Neural cell (in vitro differentiated cells): ENCODE data around the gene PHLPP2. TPM values are rescaled to one million over a fixed set of nuclear protein-coding genes. Genes with fewer than 3 reads are reported as not detected.
A peak's percentile ranks its signal among the peaks of the same experiment; 100 is the strongest.

Experiments
- H2AFZ ChIP-seq: fragments of 200-600, 300-800 bp; sonication (generic), shearing (Covaris generic); 2 replicates; pipeline ENCODE4 v1.6.0; 2014; ENCODE audit warnings: low read depth, mild to moderate bottlenecking, antibody characterized with exemption, low read length, moderate library complexity
- H3F3A ChIP-seq: fragments of 200-600 bp; shearing (Covaris generic); 2 replicates; pipeline ENCODE4 v1.6.1; 2016; ENCODE audit warnings: mild to moderate bottlenecking, moderate library complexity, mixed read lengths, antibody characterized with exemption, low read length; ENCODE audit not compliant: insufficient read depth, poor library complexity, severe bottlenecking
- H3K27ac ChIP-seq: fragments of 200-600, 300-800 bp; sonication (generic), shearing (Covaris generic); 2 replicates; pipeline ENCODE4 v1.5.1; 2014; ENCODE audit warnings: mild to moderate bottlenecking, low read length, moderate library complexity
- H3K27me3 ChIP-seq: fragments of 300-800, 200-600 bp; sonication (generic), shearing (Covaris generic); 2 replicates; pipeline ENCODE4 v1.6.0; 2014; ENCODE audit warnings: mild to moderate bottlenecking, low read depth, low read length, moderate library complexity; ENCODE audit not compliant: insufficient read depth
- H3K36me3 ChIP-seq: fragments of 300-800, 200-600 bp; sonication (generic), shearing (Covaris generic); 2 replicates; pipeline ENCODE4 v1.5.1; 2014; ENCODE audit warnings: mild to moderate bottlenecking, antibody characterized with exemption, low read length, moderate library complexity; ENCODE audit not compliant: insufficient read depth
- H3K4me2 ChIP-seq: fragments of 300-800, 200-600 bp; sonication (generic), shearing (Covaris generic); 2 replicates; pipeline ENCODE4 v1.6.0; 2014; ENCODE audit warnings: mild to moderate bottlenecking, low read length
- H3K4me3 ChIP-seq: fragments of 300-800, 200-600 bp; sonication (generic), shearing (Covaris generic); 2 replicates; pipeline ENCODE4 v1.5.1; 2014; ENCODE audit warnings: mild to moderate bottlenecking, low read length, moderate library complexity
- H3K79me2 ChIP-seq: fragments of 200-600 bp; shearing (Covaris generic); replicated peaks from 2 replicates; pipeline ENCODE4 v1.6.0; 2014; ENCODE audit warnings: mild to moderate bottlenecking, low read length, moderate library complexity; ENCODE audit not compliant: insufficient read depth
- H3K9ac ChIP-seq: fragments of 300-800, 200-600 bp; sonication (generic), shearing (Covaris generic); 2 replicates; pipeline ENCODE4 v1.6.1; 2016; ENCODE audit warnings: mild to moderate bottlenecking, low read length, mixed read lengths
- H3K9me2 ChIP-seq: fragments of 200-600 bp; shearing (Covaris generic); 2 replicates; pipeline ENCODE4 v1.6.1; 2016; ENCODE audit warnings: mild to moderate bottlenecking, low read length, mixed read lengths; ENCODE audit not compliant: insufficient read depth
- H3K9me3 ChIP-seq: fragments of 200-600, 300-800 bp; sonication (generic), shearing (Covaris generic); 2 replicates; pipeline ENCODE4 v1.6.1; 2016; ENCODE audit warnings: mild to moderate bottlenecking, mixed run types, low read length, moderate library complexity, mixed read lengths
- H4K20me1 ChIP-seq: fragments of 200-600 bp; shearing (Covaris generic); 2 replicates; pipeline ENCODE4 v1.6.1; 2016; ENCODE audit warnings: mild to moderate bottlenecking, mixed run types; ENCODE audit not compliant: insufficient read depth
- EP300 ChIP-seq: fragments of 450-650 bp; conservative IDR thresholded peaks from 2 replicates; pipeline ENCODE4 v1.6.1; 2014; ENCODE audit warnings: antibody characterized with exemption, mild to moderate bottlenecking, moderate library complexity; ENCODE audit not compliant: poor library complexity, severe bottlenecking
- EZH2 ChIP-seq: fragments of 200-600, 300-800 bp; shearing (Covaris generic), sonication (generic); IDR thresholded peaks from 2 replicates; pipeline ENCODE4 v1.6.1; 2014; ENCODE audit warnings: antibody characterized with exemption, low read length, borderline replicate concordance, mild to moderate bottlenecking; ENCODE audit not compliant: insufficient read depth, poor library complexity, severe bottlenecking
- MXI1 ChIP-seq: fragments of 450-650 bp; conservative IDR thresholded peaks from 2 replicates; pipeline ENCODE4 v1.6.1; 2014; ENCODE audit warnings: antibody characterized with exemption, mild to moderate bottlenecking; ENCODE audit not compliant: poor library complexity, severe bottlenecking
- POLR2AphosphoS5 ChIP-seq: IDR thresholded peaks from 2 replicates; pipeline ENCODE4 v1.6.1; 2012
- RAD21 ChIP-seq: fragments of 450-650 bp; conservative IDR thresholded peaks from 2 replicates; pipeline ENCODE4 v1.6.1; 2014; ENCODE audit warnings: antibody characterized with exemption, mild to moderate bottlenecking, moderate library complexity
- SMC3 ChIP-seq: fragments of 450-650 bp; conservative IDR thresholded peaks from 2 replicates; pipeline ENCODE4 v1.6.1; 2014; ENCODE audit warnings: antibody characterized with exemption, mild to moderate bottlenecking, moderate library complexity; ENCODE audit not compliant: poor library complexity
- TAF1 ChIP-seq: IDR thresholded peaks from 2 replicates; pipeline ENCODE4 v1.6.1; 2012; ENCODE audit warnings: low read depth
- polyA plus RNA-seq: library from polyadenylated mRNA; depleted of rRNA; stranded (reverse); fragments of >200 nt; gene quantifications from 2 replicates; pipeline ENCODE4 v1.2.3, GENCODE V29; 2014
- TF ChIP-seq, protein P1 (sequence below): IDR thresholded peaks from 2 replicates; pipeline ENCODE4 v1.6.1; 2012; ENCODE audit warnings: borderline replicate concordance
- TF ChIP-seq, protein P2 (sequence below): fragments of 450-650 bp; IDR thresholded peaks from 2 replicates; pipeline ENCODE4 v1.5.1; 2014; ENCODE audit warnings: antibody characterized with exemption, mild to moderate bottlenecking, moderate library complexity; ENCODE audit not compliant: poor library complexity, severe bottlenecking

PHLPP2 gene
- polyA plus RNA-seq, 1 donor from 2014 or later, result 11.0 TPM

DNA sequence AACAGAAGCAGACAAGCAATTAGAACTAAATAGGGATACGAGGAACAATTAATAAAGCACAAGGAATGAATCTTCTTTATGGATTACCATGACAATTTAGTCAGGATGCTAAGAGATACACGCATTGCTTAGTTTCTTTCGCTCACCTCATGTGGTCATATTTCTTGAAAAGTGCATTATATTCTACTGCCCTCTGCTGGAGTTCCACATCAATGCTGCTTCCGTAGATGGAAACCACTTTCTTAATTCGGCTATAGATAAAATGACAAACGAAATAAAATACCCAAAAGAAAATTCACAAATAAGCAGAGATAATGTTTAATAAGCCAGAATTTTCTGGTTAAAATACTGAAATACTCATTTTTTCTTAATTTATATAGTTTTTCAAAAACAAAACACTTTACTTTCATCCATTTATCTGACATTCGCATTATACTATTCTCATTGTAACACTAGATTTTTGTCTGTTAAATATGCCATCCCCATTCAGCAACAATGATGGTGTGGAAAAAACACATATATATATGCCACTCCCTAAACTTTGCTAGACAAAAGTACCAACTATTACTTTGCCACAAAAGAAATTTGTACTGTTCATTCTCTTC, 22.0 kb upstream of the PHLPP2 start:
- Histone ChIP-seq H3K27me3 (no peaks in the 10 kb centered on the region), H3K36me3 (no peaks in the 10 kb centered on the region), H3K9ac (no peak overlapping the region), H3K4me3 (no peak overlapping the region), H3F3A (no peaks in the 10 kb centered on the region), H4K20me1 (no peaks in the 10 kb centered on the region), H3K9me2 (no peaks in the 10 kb centered on the region), H3K79me2 (no peaks in the 10 kb centered on the region), H3K9me3 (no peaks in the 10 kb centered on the region), H3K27ac (no peak overlapping the region), H3K4me2 (no peak overlapping the region), H2AFZ (no peak overlapping the region)
- TF ChIP-seq, protein P1, sequence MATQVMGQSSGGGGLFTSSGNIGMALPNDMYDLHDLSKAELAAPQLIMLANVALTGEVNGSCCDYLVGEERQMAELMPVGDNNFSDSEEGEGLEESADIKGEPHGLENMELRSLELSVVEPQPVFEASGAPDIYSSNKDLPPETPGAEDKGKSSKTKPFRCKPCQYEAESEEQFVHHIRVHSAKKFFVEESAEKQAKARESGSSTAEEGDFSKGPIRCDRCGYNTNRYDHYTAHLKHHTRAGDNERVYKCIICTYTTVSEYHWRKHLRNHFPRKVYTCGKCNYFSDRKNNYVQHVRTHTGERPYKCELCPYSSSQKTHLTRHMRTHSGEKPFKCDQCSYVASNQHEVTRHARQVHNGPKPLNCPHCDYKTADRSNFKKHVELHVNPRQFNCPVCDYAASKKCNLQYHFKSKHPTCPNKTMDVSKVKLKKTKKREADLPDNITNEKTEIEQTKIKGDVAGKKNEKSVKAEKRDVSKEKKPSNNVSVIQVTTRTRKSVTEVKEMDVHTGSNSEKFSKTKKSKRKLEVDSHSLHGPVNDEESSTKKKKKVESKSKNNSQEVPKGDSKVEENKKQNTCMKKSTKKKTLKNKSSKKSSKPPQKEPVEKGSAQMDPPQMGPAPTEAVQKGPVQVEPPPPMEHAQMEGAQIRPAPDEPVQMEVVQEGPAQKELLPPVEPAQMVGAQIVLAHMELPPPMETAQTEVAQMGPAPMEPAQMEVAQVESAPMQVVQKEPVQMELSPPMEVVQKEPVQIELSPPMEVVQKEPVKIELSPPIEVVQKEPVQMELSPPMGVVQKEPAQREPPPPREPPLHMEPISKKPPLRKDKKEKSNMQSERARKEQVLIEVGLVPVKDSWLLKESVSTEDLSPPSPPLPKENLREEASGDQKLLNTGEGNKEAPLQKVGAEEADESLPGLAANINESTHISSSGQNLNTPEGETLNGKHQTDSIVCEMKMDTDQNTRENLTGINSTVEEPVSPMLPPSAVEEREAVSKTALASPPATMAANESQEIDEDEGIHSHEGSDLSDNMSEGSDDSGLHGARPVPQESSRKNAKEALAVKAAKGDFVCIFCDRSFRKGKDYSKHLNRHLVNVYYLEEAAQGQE, result no peak
- TF ChIP-seq RAD21 (peak; percentile 68), EP300 (no peak), SMC3 (peak; percentile 67), EZH2 (no peak), MXI1 (no peak), POLR2AphosphoS5 (no peak), TAF1 (no peak)
- TF ChIP-seq, protein P2, sequence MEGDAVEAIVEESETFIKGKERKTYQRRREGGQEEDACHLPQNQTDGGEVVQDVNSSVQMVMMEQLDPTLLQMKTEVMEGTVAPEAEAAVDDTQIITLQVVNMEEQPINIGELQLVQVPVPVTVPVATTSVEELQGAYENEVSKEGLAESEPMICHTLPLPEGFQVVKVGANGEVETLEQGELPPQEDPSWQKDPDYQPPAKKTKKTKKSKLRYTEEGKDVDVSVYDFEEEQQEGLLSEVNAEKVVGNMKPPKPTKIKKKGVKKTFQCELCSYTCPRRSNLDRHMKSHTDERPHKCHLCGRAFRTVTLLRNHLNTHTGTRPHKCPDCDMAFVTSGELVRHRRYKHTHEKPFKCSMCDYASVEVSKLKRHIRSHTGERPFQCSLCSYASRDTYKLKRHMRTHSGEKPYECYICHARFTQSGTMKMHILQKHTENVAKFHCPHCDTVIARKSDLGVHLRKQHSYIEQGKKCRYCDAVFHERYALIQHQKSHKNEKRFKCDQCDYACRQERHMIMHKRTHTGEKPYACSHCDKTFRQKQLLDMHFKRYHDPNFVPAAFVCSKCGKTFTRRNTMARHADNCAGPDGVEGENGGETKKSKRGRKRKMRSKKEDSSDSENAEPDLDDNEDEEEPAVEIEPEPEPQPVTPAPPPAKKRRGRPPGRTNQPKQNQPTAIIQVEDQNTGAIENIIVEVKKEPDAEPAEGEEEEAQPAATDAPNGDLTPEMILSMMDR, result peak; percentile 74

DNA sequence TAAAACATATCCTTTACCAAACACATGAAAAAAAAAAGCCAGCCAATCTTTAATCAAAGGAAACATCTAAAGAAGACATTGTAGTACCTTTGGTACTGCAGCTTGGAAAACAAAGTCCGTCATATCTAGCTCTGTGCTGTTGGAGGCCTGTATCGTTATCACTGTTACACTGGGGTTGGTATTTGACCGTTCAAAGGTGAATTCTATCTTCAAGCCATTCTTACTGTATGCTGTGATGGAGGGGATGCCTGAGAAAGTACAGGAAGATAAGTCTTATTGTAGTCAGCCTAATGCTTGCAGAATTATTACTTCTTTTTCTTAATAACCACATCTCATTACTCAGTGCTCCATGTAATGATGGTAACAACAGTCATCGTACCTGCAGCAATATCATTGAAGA, 14.4 kb upstream of the PHLPP2 start:
- H3K27me3 ChIP-seq, result no peaks in the 10 kb centered on the region
- no peaks in the 10 kb centered on the region for H3F3A ChIP-seq
- no peaks in the 10 kb centered on the region for H3K79me2 ChIP-seq
- H3K4me2 ChIP-seq, result no peak overlapping the region
- H2AFZ ChIP-seq, result no peak overlapping the region
- H3K9ac ChIP-seq, result no peak overlapping the region
- no peak overlapping the region for H3K4me3 ChIP-seq
- H3K9me3 ChIP-seq, result no peaks in the 10 kb centered on the region
- no peak overlapping the region for H3K27ac ChIP-seq
- peaks cover 15% of the 10 kb centered on the region for H3K36me3 ChIP-seq
- H3K9me2 ChIP-seq, result no peaks in the 10 kb centered on the region
- H4K20me1 ChIP-seq, result no peaks in the 10 kb centered on the region
- TF ChIP-seq TAF1, result no peak
- no peak for TF ChIP-seq EZH2
- no peak for TF ChIP-seq SMC3
- no peak for TF ChIP-seq RAD21
- TF ChIP-seq, protein P1, result no peak
- no peak for TF ChIP-seq EP300
- TF ChIP-seq POLR2AphosphoS5, result no peak
